Gastrocnemius medialis (tissue), 4 donors: Measurements from ENCODE around the gene LRRC3C.

Experiments used
- POLR2A ChIP-seq, 2 donors: fragments of 450-650 bp; IDR thresholded peaks; one replicate each; pipeline ENCODE4 v1.6.1; 2017; ENCODE audit warnings: antibody characterized with exemption in 2 of 2, mild to moderate bottlenecking in 2 of 2, moderate library complexity in 2 of 2
- TF ChIP-seq, protein P1 (sequence below), 5 experiments: fragments of 450-650 bp in 3 of 5; fragments of 200-600 bp in 2 of 5; sonication (generic) in 2 of 5; IDR thresholded peaks in 4 of 5; conservative IDR thresholded peaks in 1 of 5; 1 replicate in 4 of 5; 2 replicates in 1 of 5; pipeline ENCODE4 v1.5.1; 2016 to 2019; ENCODE audit warnings: antibody characterized with exemption in 5 of 5, mild to moderate bottlenecking in 3 of 5, moderate library complexity in 3 of 5

GRCh38 chr17:39899215-39899614, 28.3 kb upstream of the LRRC3C start:
- TF ChIP-seq, protein P1, sequence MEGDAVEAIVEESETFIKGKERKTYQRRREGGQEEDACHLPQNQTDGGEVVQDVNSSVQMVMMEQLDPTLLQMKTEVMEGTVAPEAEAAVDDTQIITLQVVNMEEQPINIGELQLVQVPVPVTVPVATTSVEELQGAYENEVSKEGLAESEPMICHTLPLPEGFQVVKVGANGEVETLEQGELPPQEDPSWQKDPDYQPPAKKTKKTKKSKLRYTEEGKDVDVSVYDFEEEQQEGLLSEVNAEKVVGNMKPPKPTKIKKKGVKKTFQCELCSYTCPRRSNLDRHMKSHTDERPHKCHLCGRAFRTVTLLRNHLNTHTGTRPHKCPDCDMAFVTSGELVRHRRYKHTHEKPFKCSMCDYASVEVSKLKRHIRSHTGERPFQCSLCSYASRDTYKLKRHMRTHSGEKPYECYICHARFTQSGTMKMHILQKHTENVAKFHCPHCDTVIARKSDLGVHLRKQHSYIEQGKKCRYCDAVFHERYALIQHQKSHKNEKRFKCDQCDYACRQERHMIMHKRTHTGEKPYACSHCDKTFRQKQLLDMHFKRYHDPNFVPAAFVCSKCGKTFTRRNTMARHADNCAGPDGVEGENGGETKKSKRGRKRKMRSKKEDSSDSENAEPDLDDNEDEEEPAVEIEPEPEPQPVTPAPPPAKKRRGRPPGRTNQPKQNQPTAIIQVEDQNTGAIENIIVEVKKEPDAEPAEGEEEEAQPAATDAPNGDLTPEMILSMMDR (IDR thresholded peaks at IDR 0.05 in 4 of 5, conservative IDR thresholded peaks at IDR 0.05 in 1 of 5), result no peak
- TF ChIP-seq POLR2A (IDR thresholded peaks at IDR 0.05), result no peak
